ENCODE data around the gene MICAL3. TPM values are rescaled to one million over a fixed set of nuclear protein-coding genes. Genes with fewer than 3 reads are reported as not detected.

MICAL3 gene
- total RNA-seq, 2 experiments from 2014 or later, result 26.4 to 29.7 TPM

DNA sequence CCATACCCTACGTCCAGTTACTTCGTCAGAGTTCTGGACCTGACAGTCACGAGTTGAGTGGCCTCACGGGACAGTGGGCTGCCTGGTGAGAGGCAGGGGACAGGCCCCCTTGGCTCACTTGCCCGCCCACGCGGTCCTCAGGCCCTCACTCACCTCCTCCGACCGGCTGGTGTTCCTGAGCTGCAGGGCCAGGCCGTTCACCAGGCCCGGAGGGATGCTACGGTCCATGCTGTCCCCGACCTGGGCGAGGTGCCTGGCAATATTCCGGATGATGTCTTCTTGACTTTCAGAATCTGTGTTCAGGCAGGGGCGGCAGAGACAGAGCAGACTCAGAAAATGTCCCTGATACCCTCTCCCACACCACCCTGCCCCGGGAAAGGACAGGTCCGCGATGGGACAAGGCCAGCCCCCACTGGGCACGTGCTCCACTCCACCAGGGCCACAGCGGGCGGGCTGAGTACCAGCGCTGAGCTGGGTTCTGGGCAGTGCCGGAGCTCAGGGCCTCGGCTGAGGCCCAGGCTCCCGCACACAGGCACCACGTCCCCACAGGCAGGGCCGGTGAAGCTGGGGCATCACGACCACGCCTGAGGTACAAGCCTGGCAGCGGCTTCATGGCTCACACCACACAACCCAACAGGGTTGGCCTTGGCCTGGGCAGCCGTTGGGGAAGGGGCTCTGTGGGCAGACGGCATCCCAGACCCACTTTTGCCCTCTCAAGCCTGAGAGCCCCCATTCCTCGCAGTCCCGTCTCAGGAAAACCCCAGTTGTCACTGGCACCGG lies 285.0 kb downstream of the MICAL3 start:
- H3K4me3 Mint-ChIP-seq, result no peak overlapping the region
- peaks cover 14% of the 10 kb centered on the region for H3K36me3 Mint-ChIP-seq (ENCODE audit: low read depth)
- ChIA-PET POLR2A (no interaction called here), CTCF (interaction anchor here (1.7 to 7.0 kb wide), 3 partner anchors 34 to 337 kb away, joined by 3 to 106 read pairs (median 5); no protein-coding TSS in a partner anchor)
- DNase-seq, result no peak
- peaks cover 6% of the 10 kb centered on the region for H3K4me1 Mint-ChIP-seq (ENCODE audit: low read depth)
- no peaks in the 10 kb centered on the region for H3K27me3 Mint-ChIP-seq (ENCODE audit: low read depth)
- ATAC-seq, result no peak
- H3K27ac Mint-ChIP-seq, result no peak overlapping the region
- H3K9me3 Mint-ChIP-seq (ENCODE audit: insufficient read depth), result no peaks in the 10 kb centered on the region

DNA sequence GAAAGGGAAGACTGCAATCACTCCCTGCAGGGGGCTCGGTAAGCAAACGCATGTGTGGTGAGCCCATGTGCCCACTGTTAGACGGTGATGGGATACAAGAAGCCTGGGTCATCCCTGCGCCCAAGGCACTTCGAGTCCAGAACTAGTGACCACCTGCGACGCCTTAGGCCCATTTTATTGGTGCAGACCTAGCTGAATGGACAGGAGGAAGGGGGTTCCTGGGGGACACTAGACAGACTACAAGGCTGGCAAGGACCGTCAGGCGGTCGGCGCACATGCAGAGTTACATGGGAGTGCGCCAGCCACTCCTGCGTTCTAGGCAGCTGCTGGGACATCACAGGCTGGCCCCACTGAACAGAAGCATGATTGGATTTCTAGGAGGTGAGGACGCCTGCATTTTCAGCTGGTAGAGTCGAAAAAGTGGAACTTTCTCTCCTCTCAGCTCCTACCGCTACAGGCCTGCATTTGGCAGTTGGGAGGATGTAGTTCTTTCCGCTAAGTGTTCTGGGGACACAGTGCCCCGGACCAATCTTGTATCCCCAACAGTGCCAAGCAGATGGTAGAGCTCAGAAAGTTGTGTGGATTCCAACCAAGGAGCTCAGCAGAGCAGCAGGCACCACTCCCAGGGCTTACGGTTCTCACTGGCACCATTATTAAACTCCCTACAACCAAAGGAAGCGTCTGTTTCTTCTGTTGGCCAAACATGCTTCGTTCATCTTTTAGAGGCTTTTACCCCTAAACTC lies 285.8 kb downstream of the MICAL3 start:
- Mint-ChIP-seq H3K9me3 (ENCODE audit: insufficient read depth) (no peaks in the 10 kb centered on the region), H3K4me3 (no peak overlapping the region), H3K27ac (no peak overlapping the region), H3K4me1 (ENCODE audit: low read depth) (peaks cover 14% of the 10 kb centered on the region), H3K27me3 (ENCODE audit: low read depth) (no peaks in the 10 kb centered on the region), H3K36me3 (ENCODE audit: low read depth) (peaks cover 18% of the 10 kb centered on the region)
- ChIA-PET CTCF (interaction anchor here (1.7 to 7.0 kb wide), 3 partner anchors 35 to 337 kb away, joined by 3 to 106 read pairs (median 5); no protein-coding TSS in a partner anchor), POLR2A (interaction anchor here (1.5 kb wide), 1 partner anchor 33 kb away, joined by 4 read pairs; no protein-coding TSS in a partner anchor)
- ATAC-seq (no peak), DNase-seq (no peak)

Small RNA genes lying within 50 kb of the gene (microRNA-seq; reads per million reads assigned to microRNA genes)
- not detected for gene MIR3198-1
- gene MIR648, result not detected

Other genes starting within 250 kb of the MICAL3 start
- 10 to 100 TPM; 44.4 TPM for gene PEX26, start 53.4 kb upstream of the MICAL3 start, total RNA-seq
- 1 to 10 TPM; 1.2 to 1.5 TPM for gene TUBA8, start 86.2 kb upstream of the MICAL3 start, total RNA-seq
- 10 to 100 TPM; 50.0 to 52.5 TPM for gene USP18, start 125.6 kb upstream of the MICAL3 start, total RNA-seq

Data from activated CD8-positive, alpha-beta T cell treated with anti-CD3 and anti-CD28 coated beads, Interleukin-2, amount 10 ng/mL, durations not matched to agents 7 days and 5 days (primary cell).